Kidney capillary endothelial cell (primary cell): ENCODE data around the gene SLC26A9.
"Not testable (repeated sequence)": the region's sequence is repeated elsewhere in the genome, so short reads cannot be mapped to it uniquely, and the experiment has no call there.

Experiments used
- DNase-seq: peaks from one replicate; pipeline ENCODE4 v3.0.0-alpha.2; 2018; ENCODE audit warnings: low spot score

The SLC26A9 gene

GRCh38 chr1:205926213-205926612 is 17.0 kb downstream of the SLC26A9 start:
- DNase-seq = no peak

- peak; percentile 24 for DNase-seq
Measured at GRCh38 chr1:205925736-205926135, 17.5 kb downstream of the SLC26A9 start.

DNA sequence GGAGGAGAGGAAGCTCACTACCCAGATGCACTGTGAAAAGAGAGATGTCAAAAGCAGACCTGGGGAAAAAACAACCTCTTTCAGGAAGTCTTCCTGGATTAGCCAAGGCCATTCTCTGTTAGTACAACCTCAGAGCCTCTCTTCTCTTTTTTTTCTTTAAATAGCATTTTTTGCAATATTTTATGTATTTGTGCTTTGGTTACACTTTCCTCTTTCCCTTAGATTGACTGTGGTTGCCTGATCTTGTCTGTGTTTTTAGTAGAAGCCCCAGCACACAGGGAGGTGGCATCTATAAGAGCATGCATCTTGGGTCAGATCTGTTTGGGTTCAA is 18.8 kb downstream of the SLC26A9 start:
- DNase-seq = no peak

- DNase-seq = no peak
Measured at GRCh38 chr1:205923651-205924459, 19.4 kb downstream of the SLC26A9 start.

DNA sequence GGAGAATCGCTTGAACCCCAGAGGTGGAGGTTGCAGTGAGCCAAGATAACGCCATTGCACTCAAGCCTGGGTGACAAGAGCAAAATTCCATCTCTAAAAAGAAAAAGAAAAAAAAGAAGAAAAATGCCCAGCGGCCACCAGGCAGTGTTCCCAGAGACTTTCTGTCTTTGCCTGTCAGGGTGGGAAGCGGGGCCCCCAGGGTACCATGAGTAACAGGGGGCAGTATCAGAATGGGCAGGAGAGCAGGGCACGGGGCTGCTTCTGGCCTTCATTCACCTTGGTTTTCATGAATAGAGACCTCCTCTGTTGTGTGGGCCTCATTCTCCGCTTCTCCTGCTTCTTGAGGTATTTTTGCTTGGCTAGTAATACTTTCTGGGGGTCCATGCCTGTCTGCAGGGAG is 20.4 kb downstream of the SLC26A9 start:
- no peak for DNase-seq

GRCh38 chr1:205922314-205922713 is 20.9 kb downstream of the SLC26A9 start:
- DNase-seq = no peak

DNA sequence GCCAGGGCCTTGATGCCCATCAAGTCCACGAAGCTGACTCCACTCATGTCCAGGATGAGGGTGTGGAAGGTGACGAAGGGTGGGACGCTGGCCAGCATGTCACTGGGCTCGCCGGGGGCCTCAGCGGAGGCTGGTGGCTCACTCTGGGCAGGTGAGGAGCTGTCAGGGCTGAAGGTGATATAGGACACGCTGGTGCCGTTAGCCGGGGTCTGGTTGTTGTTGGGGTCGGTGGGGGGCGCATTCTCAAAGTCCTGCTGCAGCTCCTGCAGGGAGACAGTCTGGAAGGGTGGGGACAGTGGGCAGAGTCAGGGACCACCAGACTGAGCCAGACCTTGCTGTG is 21.7 kb downstream of the SLC26A9 start:
- no peak for DNase-seq

DNA sequence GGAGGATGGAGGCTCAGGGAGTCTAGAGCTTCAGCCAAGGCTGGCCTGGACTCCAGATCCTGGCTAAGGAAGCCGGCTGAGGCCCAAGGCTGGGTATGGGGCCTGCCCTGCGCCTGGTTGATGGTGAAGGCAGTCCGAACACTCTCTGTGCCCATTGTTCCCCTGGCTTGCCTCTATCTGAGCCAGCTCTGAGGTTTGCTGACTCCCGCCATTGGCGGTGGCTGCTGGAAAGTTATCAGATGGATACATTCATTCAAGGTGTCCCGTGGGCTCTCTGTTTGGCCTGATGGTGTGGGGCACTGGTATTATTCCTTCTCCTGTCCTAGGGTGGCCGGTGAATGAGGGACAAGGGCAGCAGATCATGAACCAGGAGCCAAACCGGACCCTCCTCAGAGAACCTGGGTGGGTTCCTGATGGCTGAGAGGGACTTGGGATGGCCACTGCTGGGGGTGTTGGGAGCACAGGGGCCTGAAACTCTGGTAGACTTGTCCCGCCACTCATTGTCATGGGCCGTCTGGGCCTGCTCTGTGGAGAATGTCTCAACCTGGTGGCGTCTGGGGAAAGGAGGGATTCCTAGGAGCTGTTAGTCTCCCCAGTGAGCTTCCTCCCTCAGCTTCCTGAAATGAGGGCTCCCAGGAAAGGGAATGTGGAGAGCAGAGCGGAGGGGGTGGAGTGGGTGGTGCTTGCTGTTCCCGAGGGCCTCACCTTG is 22.2 kb downstream of the SLC26A9 start:
- no peak for DNase-seq

DNA sequence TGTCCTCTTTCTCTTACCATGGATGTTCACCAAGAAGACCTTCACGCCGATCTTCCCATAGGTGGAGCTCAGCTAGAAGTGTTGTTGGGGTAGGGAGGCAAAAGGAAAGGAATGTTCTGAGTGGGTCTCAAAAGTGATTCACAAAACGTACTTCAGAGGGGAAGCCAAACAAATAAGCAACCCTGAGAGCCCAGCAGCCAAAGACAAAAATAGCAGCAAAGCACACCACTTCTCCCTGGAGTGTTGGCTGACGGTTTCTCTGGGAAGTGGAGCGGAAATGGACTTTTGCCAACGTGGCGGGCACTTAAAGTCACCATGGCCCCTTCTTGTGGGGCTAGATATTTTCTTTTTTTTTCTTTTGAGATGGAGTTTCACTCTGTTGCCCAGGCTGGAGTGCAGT is 23.1 kb downstream of the SLC26A9 start:
- peak; percentile 53 for DNase-seq

DNA sequence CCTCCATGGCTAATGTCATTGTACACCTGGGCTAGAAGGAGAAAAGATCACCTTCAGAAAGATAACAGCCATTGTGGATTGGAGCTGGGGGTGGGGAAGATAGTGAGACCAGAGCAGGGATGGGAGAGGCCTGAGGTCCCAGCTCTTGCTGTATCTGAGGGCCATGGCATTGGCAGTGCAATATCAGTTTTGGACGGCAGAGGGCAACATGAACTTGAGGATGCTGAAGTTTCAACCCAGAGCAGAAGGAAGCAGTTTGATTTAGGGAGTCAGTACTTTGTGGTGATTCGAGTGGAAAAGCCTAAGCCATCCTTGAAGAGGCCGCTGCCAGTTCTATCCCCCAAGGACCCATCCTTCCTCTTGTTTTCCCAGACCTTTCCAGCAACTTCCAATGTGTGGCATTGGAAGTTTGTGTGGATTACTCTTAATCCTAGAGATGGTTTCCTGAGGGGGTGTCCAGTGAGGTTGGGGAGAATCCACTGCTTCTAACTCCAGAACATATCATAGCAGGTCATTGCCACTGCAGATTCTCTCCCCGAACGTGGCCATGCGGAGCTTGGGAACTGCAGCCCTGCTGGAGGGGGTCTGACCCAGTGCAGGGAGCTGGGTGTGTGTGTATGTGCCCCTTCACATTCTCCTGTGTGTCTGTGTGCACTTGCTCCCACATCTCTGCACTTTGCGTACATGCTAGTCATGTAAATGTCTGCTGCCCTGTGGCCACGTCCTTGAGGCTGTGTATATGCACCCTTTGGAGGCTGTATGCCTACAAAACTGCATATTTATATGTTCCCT is 24.1 kb downstream of the SLC26A9 start:
- peak; percentile 82 for DNase-seq

DNA sequence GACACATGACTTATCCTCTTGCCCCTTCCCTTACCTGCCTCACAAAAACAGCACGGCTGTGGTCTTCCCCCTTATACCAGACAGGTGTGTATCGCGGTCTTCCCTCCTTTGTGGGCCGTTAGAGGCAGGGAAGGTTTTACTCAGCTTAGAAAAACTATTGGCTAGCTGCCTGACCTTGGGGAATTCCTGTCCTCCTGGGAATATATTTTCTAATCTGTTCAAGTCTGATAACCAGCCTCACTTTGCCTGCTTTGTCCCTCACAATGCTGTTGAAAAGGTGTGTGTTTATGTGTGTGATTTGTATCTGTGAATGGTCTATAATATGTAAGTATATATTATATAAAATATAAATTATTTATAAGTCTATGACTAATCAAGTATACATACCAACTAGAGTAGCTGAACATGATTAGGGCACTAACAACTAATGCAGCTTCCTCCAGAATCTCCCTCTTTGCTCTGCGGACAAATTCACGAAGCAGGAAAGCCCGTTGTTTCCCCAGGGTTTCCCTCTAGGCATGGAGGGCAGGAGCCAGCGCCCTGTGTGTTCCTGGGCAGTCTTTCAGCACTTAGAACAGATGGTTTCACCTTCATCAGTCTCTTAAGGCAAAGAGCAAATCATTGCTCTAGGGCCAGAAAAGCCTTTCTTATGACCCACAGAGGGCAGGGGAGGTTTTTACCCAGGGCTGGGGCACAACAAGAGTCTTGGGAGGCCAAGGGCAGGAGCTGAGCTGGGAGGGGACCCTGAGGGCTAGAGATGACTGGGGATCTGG is 25.6 kb downstream of the SLC26A9 start:
- no peak for DNase-seq

DNA sequence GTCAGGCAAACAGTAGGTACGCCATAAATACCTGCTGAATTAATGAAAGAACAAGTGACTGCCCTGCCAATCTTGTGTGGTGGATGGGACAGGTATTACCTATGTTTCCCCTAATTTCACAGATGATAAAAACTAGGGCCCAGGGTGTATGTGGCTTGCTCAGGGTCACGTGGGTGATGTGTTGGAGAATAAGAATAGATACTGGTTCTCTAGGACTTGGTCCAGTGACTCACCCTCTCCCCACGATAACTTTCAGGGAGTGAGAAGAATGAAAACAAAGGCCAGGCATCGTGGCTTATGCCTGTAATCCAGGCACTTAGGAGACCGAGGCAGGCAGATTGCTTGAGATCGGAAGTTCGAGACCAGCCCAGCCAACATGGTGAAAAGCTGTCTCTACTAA is 26.7 kb downstream of the SLC26A9 start:
- DNase-seq = no peak

GRCh38 chr1:205915354-205915990 is 27.8 kb downstream of the SLC26A9 start:
- DNase-seq = no peak

GRCh38 chr1:205914730-205915129 is 28.5 kb downstream of the SLC26A9 start:
- no peak for DNase-seq

- DNase-seq = no peak
Measured at GRCh38 chr1:205914155-205914507, 29.1 kb downstream of the SLC26A9 start.

- DNase-seq = no peak
Measured at GRCh38 chr1:205913451-205914154, 29.7 kb downstream of the SLC26A9 start.

- peak; percentile 38 for DNase-seq
Measured at GRCh38 chr1:205907794-205908193, 35.5 kb downstream of the SLC26A9 start.

DNA sequence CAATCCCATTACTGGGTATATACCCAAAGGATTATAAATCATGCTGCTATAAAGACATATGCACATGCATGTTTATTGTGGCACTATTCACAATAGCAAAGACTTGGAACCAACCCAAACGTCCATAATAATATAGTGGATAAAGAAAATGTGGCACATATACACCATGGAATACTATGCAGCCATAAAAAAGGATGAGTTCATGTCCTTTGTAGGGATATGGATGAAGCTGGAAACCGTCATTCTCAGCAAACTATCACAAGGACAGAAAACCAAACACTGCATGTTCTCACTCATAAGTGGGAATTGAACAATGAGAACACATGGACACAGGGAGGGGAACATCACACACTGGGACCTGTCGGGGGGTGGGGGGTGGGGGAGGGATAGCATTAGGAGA is 38.2 kb downstream of the SLC26A9 start:
- not testable (repeated sequence) for DNase-seq

DNA sequence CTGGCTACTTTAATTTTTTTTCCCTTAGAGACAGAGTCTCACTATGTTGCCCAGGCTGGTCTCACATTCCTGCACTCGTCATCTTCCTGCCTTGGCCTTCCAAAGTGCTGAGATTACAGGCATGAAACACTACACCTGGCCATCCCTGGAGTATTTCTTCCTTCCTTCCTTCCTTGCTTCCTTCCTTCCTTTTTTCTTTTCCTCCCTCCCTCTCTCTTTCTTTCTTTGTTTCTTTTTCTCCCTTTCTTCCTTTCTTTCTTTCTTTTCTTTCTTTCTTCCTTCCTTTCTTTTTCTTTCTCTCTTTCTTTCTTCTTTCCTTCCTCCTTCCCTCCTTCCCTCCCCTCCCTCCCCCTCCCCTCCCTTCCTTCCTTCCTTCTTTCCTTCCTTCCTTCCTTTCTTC is 46.9 kb downstream of the SLC26A9 start:
- no peak for DNase-seq

DNA sequence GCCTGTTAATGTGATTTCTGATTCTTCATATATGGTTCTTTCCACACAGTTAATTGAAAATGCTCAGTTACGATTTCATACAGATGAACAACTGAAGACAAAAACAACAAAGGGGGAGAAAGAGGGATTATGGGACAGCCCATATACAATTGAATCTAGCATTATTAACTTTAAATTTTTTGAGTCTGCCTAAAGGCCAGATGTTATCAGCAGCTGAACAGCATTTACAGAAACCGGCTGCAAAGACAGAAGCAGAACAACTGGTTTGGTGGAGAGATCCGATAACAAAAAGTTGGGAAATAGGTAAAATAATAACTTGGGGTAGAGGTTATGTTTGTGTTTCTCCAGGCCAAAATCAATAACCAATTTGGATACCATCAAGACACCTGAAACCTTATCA is 49.1 kb downstream of the SLC26A9 start:
- not testable (repeated sequence) for DNase-seq

GRCh38 chr1:205892175-205892574 is 51.1 kb downstream of the SLC26A9 start:
- not testable (repeated sequence) for DNase-seq
